Measurements from ENCODE around the gene DCUN1D2. TPM values are rescaled to one million over a fixed set of nuclear protein-coding genes. Genes with fewer than 3 reads are reported as not detected.

DCUN1D2 gene
- polyA plus RNA-seq, 4 donors = 7.3 to 19.2 (median 15.7) TPM

DNA sequence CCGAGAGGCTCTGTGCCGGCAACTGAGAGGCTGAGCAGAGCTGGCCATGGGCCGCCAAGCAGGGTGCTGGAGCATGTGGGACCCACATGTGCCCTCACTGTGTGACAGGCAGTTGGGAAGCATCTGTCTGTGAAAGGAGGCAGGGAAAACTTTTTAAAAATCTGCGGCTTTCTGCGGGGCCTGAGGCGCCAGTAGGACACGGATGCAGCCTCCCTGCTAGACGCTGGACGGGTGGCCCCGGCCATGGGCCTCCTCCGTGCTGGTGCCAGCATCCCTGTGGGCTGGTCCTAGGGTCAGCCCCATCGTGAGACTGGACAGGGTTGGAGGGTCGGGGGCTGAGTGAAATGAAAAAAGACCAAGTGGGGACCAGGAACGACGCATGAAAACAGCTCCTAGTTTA, 20.9 kb upstream of the DCUN1D2 start:
- FAIRE-seq (no peak), DNase-seq (no peak)
- H3K27me3 ChIP-seq (ENCODE audit: control insufficient read depth in 3 of 3, insufficient read depth in 3 of 3, low read length in 3 of 3) = no peaks in the 10 kb centered on the region
- no peaks in the 10 kb centered on the region for H3K9me3 ChIP-seq (ENCODE audit: control insufficient read depth in 2 of 2, insufficient read depth in 1 of 2, low read depth in 1 of 2, low read length in 1 of 2)
- no peak overlapping the region for H3K27ac ChIP-seq (ENCODE audit: low read depth in 1 of 3, low read length in 2 of 3)
- peaks cover 8 to 57% (median 9%) of the 10 kb centered on the region in 3 donors for H3K36me3 ChIP-seq (ENCODE audit: control insufficient read depth in 3 of 3, insufficient read depth in 2 of 3, low read depth in 1 of 3, low read length in 3 of 3)
- H3K4me3 ChIP-seq (ENCODE audit: low read depth in 1 of 3, low read length in 3 of 3) = no peak overlapping the region
- WGBS, 3 donors = 96 to 98% (median 97%) methylated on average over 11 to 15 of the region's 15 CpGs
- H3K4me1 ChIP-seq (ENCODE audit: control insufficient read depth in 3 of 3, insufficient read depth in 2 of 3, low read depth in 1 of 3, low read length in 2 of 3) = peaks cover 0 to 4% (median 0%) of the 10 kb centered on the region in 3 donors

DNA sequence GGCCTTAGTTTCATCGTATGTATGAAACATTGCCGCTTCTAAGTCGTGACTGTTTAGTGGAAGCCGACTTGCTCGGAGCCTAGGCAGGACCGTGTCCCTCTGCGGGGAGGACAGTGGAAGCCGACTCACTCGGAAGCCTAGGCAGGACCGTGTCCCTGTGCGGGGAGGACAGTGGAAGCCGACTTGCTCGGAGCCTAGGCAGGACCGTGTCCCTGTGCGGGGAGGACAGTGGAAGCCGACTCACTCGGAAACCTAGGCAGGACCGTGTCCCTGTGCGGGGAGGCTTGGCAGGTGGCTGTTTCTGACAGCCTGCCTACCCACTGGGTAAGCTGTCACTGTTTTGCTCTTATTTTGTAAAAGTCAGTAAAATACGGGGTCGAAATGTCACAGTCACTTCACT, 20.4 kb upstream of the DCUN1D2 start:
- DNase-seq = no peak

DNA sequence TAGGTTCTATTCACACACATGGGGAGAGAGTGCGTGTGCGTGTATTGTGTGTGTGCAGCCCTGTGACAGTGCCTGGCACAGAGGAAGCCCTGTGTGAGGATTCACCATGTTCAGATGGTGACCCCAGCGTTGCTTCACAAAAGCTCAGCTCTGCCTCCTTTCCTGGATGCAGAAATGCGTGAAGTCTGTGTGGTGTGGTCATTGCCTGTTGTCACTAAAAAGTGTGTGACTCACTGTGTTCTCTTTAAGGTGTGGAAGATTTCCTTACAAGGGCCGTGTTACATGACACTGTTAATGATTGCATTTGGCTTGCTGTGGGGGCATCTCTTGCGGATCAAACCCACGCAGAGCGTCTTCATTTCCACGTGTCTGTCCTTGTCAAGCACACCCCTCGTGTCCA, 19.5 kb upstream of the DCUN1D2 start:
- WGBS, 3 donors = 94 to 97% (median 95%) methylated on average over 10 of the region's 10 CpGs

More for the DNA sequence above, 20.4 kb upstream of the DCUN1D2 start:
- H3K36me3 ChIP-seq (ENCODE audit: control insufficient read depth in 3 of 3, insufficient read depth in 2 of 3, low read depth in 1 of 3, low read length in 3 of 3) = peaks cover 8 to 57% (median 9%) of the 10 kb centered on the region in 3 donors
- H3K27me3 ChIP-seq (ENCODE audit: control insufficient read depth in 3 of 3, insufficient read depth in 3 of 3, low read length in 3 of 3) = no peaks in the 10 kb centered on the region
- WGBS, 3 donors = 94 to 97% (median 97%) methylated on average over 21 of the region's 21 CpGs
- no peaks in the 10 kb centered on the region for H3K9me3 ChIP-seq (ENCODE audit: control insufficient read depth in 2 of 2, insufficient read depth in 1 of 2, low read depth in 1 of 2, low read length in 1 of 2)
- H3K4me3 ChIP-seq (ENCODE audit: low read depth in 1 of 3, low read length in 3 of 3) = no peak overlapping the region
- no peak for FAIRE-seq
- no peak overlapping the region for H3K27ac ChIP-seq (ENCODE audit: low read depth in 1 of 3, low read length in 2 of 3)
- peaks cover 0 to 4% (median 0%) of the 10 kb centered on the region in 3 donors for H3K4me1 ChIP-seq (ENCODE audit: control insufficient read depth in 3 of 3, insufficient read depth in 2 of 3, low read depth in 1 of 3, low read length in 2 of 3)

DNA sequence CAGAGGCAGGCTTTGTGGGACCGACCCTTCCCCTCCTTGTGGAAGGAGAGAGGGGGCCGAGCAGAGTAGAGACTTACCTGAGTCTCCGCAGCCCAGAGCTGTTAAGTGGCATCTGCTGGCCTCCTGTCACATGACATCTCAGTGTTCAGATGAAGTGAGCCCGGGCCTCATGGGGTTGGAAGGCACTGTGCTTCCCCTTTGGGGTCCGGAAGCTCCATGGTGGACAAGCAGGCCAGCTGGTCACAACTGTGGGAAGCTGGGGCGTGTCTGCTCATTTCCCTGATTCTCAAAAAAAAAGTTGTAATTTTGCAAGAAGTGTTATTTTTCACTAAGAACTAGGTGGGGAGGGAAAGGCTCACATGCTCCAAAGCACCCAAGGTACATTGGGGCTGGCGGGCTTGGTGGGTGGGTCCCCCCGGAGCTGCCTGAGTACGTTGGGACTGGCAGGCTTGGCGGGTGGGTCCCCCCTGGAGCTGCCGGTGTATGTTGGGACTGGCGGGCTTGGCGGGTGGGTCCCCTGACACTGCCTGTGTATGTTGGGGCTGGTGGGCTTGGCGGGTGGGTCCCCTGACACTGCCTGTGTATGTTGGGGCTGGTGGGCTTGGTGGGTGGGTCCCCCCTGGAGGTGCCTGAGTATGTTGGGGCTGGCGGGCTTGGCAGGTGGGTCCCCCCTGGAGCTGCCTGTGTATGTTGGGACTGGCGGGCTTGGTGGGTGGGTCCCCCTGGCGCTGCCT, 18.2 kb upstream of the DCUN1D2 start:
- no peak for FAIRE-seq
- 91 to 92% (median 91%) methylated on average over 13 to 17 of the region's 17 CpGs for WGBS, 3 donors
- H3K4me3 ChIP-seq (ENCODE audit: low read depth in 1 of 3, low read length in 3 of 3) = no peak overlapping the region
- H3K27me3 ChIP-seq (ENCODE audit: control insufficient read depth in 3 of 3, insufficient read depth in 3 of 3, low read length in 3 of 3) = no peaks in the 10 kb centered on the region
- no peaks in the 10 kb centered on the region for H3K9me3 ChIP-seq (ENCODE audit: control insufficient read depth in 2 of 2, insufficient read depth in 1 of 2, low read depth in 1 of 2, low read length in 1 of 2)
- no peak overlapping the region for H3K27ac ChIP-seq (ENCODE audit: low read depth in 1 of 3, low read length in 2 of 3)
- peaks cover 0 to 4% (median 0%) of the 10 kb centered on the region in 3 donors for H3K4me1 ChIP-seq (ENCODE audit: control insufficient read depth in 3 of 3, insufficient read depth in 2 of 3, low read depth in 1 of 3, low read length in 2 of 3)
- peak in 1 of 2 donors; percentile 47 for DNase-seq
- H3K36me3 ChIP-seq (ENCODE audit: control insufficient read depth in 3 of 3, insufficient read depth in 2 of 3, low read depth in 1 of 3, low read length in 3 of 3) = peaks cover 5 to 56% (median 9%) of the 10 kb centered on the region in 3 donors

More for the DNA sequence above, 19.5 kb upstream of the DCUN1D2 start:
- no peak for DNase-seq
- Histone ChIP-seq H3K4me3 (ENCODE audit: low read depth in 1 of 3, low read length in 3 of 3) (no peak overlapping the region), H3K27ac (ENCODE audit: low read depth in 1 of 3, low read length in 2 of 3) (no peak overlapping the region), H3K4me1 (ENCODE audit: control insufficient read depth in 3 of 3, insufficient read depth in 2 of 3, low read depth in 1 of 3, low read length in 2 of 3) (peaks cover 0 to 4% (median 0%) of the 10 kb centered on the region in 3 donors), H3K27me3 (ENCODE audit: control insufficient read depth in 3 of 3, insufficient read depth in 3 of 3, low read length in 3 of 3) (no peaks in the 10 kb centered on the region), H3K9me3 (ENCODE audit: control insufficient read depth in 2 of 2, insufficient read depth in 1 of 2, low read depth in 1 of 2, low read length in 1 of 2) (no peaks in the 10 kb centered on the region), H3K36me3 (ENCODE audit: control insufficient read depth in 3 of 3, insufficient read depth in 2 of 3, low read depth in 1 of 3, low read length in 3 of 3) (peaks cover 5 to 59% (median 9%) of the 10 kb centered on the region in 3 donors)
- FAIRE-seq = no peak

DNA sequence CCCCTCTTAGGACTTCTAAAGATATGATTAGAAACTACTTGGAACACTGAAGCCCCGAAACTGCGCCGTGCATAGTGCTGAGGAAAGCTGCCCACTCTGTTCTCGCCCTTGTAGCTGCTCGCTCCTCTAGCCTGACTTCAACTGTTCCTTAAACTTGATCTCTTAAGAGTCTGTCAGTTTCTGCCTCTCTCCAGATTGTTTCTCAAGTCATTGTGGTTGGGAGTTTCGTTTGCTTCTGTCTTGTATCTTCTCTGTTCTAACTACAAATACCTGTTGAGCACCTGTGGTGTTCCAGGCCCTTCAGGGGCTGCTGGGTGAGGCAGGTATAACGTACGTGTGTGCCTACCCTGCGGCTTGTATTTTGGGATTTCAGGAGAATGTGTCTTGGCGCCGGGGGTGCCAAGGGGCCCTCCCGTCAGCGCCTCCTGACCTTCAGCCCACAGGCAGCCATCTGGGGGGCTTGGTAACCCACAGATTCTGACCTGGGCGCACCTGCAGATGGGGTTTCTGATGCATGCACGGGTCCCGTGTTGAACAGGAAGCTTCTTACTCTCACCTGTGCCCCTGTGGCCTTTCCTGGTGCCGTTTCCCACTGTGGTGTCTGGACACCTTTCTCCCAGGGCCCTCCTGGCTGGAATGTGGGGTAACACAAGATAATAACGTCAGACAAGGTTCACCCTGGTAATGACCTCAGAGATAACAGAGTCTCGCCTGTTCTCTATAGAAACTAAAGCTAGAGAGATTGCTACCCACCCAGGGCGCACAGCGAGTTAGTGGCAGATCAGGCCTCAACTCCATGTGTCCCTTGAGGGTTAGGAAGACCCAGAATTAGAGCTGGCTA, 17.2 kb upstream of the DCUN1D2 start:
- peaks cover 5 to 56% (median 9%) of the 10 kb centered on the region in 3 donors for H3K36me3 ChIP-seq (ENCODE audit: control insufficient read depth in 3 of 3, insufficient read depth in 2 of 3, low read depth in 1 of 3, low read length in 3 of 3)
- WGBS, 3 donors = 85 to 87% (median 87%) methylated on average over 21 of the region's 21 CpGs
- FAIRE-seq (no peak), DNase-seq (peak in 1 of 2 donors; percentile 70)
- no peaks in the 10 kb centered on the region for H3K9me3 ChIP-seq (ENCODE audit: control insufficient read depth in 2 of 2, insufficient read depth in 1 of 2, low read depth in 1 of 2, low read length in 1 of 2)
- H3K27ac ChIP-seq (ENCODE audit: low read depth in 1 of 3, low read length in 2 of 3) = no peak overlapping the region
- H3K27me3 ChIP-seq (ENCODE audit: control insufficient read depth in 3 of 3, insufficient read depth in 3 of 3, low read length in 3 of 3) = no peaks in the 10 kb centered on the region
- peaks cover 0 to 4% (median 0%) of the 10 kb centered on the region in 3 donors for H3K4me1 ChIP-seq (ENCODE audit: control insufficient read depth in 3 of 3, insufficient read depth in 2 of 3, low read depth in 1 of 3, low read length in 2 of 3)
- H3K4me3 ChIP-seq (ENCODE audit: low read depth in 1 of 3, low read length in 3 of 3) = no peak overlapping the region

DNA sequence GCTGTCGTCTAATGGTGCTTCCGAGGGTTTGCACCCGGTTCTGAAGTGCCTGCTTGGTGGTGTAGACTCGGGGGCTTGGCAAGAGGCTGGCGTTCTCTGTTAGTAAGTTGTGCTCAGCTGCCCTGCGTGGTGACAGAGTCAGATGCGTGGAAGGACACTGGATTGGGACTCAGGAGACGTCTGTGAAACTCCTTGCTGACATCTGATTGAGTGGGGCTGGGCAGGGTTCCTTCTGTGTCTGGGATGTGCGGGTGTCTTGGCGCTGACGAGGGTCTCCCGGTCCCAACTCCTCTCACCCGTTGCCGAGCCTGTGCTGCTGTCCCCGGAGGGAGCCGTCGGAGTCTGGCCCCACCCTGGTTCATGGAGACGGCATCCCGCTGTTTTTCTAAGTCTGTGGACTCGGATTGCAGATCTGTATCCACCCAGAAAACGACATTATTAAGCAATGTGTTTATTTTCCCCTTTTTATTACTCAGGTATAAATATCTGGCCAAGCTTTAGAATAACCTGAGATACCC, 16.4 kb upstream of the DCUN1D2 start:
- Histone ChIP-seq H3K9me3 (ENCODE audit: control insufficient read depth in 2 of 2, insufficient read depth in 1 of 2, low read depth in 1 of 2, low read length in 1 of 2) (no peaks in the 10 kb centered on the region), H3K27me3 (ENCODE audit: control insufficient read depth in 3 of 3, insufficient read depth in 3 of 3, low read length in 3 of 3) (no peaks in the 10 kb centered on the region), H3K36me3 (ENCODE audit: control insufficient read depth in 3 of 3, insufficient read depth in 2 of 3, low read depth in 1 of 3, low read length in 3 of 3) (peaks cover 6 to 57% (median 13%) of the 10 kb centered on the region in 3 donors), H3K4me1 (ENCODE audit: control insufficient read depth in 3 of 3, insufficient read depth in 2 of 3, low read depth in 1 of 3, low read length in 2 of 3) (peaks cover 0 to 4% (median 0%) of the 10 kb centered on the region in 3 donors), H3K27ac (ENCODE audit: low read depth in 1 of 3, low read length in 2 of 3) (no peak overlapping the region), H3K4me3 (ENCODE audit: low read depth in 1 of 3, low read length in 3 of 3) (no peak overlapping the region)
- peak in 1 of 2 donors; percentile 13 for DNase-seq
- WGBS, 3 donors = 84 to 88% (median 85%) methylated on average over 21 of the region's 21 CpGs
- no peak for FAIRE-seq

DNA sequence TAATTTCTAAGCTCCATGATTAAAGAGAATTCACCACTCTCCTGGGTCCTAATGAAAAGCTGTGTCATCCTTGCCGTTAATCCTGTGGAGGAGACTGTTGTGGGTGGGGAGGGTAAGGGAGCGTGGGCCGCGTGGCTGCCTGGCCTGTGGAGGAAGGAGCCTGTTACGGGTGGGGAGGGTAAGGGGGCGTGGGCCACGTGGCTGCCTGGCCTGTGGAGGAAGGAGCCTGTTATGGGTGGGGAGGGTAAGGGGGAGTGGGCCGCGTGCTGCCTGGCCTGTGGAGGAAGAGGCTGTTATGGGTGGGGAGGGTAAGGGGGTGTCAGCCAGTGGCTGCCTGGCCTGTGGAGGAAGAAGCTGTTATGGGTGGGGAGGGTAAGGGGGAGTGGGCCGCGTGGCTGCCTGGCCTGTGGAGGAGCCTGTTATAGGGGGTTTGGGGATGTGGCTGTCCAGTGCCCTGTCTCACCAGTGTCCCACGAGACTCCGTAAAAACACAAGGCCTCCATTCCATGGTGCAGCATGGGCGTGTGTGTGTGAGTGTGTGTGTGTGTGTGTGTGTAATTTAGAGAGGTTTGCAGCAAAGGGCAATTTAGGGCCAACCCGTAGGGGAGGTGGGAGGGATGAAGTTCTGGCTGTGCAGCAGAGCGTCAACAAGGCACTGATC, 15.6 kb upstream of the DCUN1D2 start:
- no peak for DNase-seq
- Histone ChIP-seq H3K27me3 (ENCODE audit: control insufficient read depth in 3 of 3, insufficient read depth in 3 of 3, low read length in 3 of 3) (no peaks in the 10 kb centered on the region), H3K36me3 (ENCODE audit: control insufficient read depth in 3 of 3, insufficient read depth in 2 of 3, low read depth in 1 of 3, low read length in 3 of 3) (peaks cover 6 to 56% (median 9%) of the 10 kb centered on the region in 3 donors), H3K4me1 (ENCODE audit: control insufficient read depth in 3 of 3, insufficient read depth in 2 of 3, low read depth in 1 of 3, low read length in 2 of 3) (peaks cover 0 to 4% (median 0%) of the 10 kb centered on the region in 3 donors), H3K27ac (ENCODE audit: low read depth in 1 of 3, low read length in 2 of 3) (no peak overlapping the region), H3K9me3 (ENCODE audit: control insufficient read depth in 2 of 2, insufficient read depth in 1 of 2, low read depth in 1 of 2, low read length in 1 of 2) (no peaks in the 10 kb centered on the region), H3K4me3 (ENCODE audit: low read depth in 1 of 3, low read length in 3 of 3) (no peak overlapping the region)
- FAIRE-seq = no peak
- 59 to 78% (median 69%) methylated on average over 15 to 16 of the region's 16 CpGs for whole genome bisulfite sequencing, 3 donors

DNA sequence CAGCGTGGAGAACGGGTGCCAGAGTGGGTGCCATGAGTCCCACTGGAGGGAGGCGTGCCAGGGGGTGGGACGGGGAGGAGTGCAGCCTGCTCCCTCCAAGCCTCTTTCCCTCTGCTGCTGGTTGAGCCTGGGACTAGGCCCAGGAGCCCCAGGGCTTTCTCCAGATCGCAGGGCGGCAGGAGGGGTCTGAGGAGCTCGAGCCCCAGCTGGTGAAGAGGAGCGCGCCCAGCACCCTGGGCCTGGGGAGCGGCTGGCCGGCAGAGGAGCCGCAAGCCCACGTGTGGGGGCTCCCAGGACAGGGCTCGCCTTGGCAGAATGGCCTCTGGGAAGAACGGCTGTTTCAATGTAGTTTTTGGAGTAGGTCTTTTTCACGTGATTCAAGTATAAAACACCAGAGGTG, 12.2 kb upstream of the DCUN1D2 start:
- no peak for FAIRE-seq
- WGBS, 3 donors = 88 to 98% (median 89%) methylated on average over 16 of the region's 16 CpGs
- no peak for DNase-seq

More for the DNA sequence above, 12.2 kb upstream of the DCUN1D2 start:
- no peaks in the 10 kb centered on the region for H3K9me3 ChIP-seq (ENCODE audit: control insufficient read depth in 2 of 2, insufficient read depth in 1 of 2, low read depth in 1 of 2, low read length in 1 of 2)
- no peak overlapping the region for H3K4me3 ChIP-seq (ENCODE audit: low read depth in 1 of 3, low read length in 3 of 3)
- H3K4me1 ChIP-seq (ENCODE audit: control insufficient read depth in 3 of 3, insufficient read depth in 2 of 3, low read depth in 1 of 3, low read length in 2 of 3) = no peaks in the 10 kb centered on the region
- H3K36me3 ChIP-seq (ENCODE audit: control insufficient read depth in 3 of 3, insufficient read depth in 2 of 3, low read depth in 1 of 3, low read length in 3 of 3) = peaks cover 6 to 41% (median 12%) of the 10 kb centered on the region in 3 donors
- no peaks in the 10 kb centered on the region for H3K27me3 ChIP-seq (ENCODE audit: control insufficient read depth in 3 of 3, insufficient read depth in 3 of 3, low read length in 3 of 3)
- H3K27ac ChIP-seq (ENCODE audit: low read depth in 1 of 3, low read length in 2 of 3) = no peak overlapping the region
